GM12872 (cell line): ENCODE measurements around the gene ISCU.

Source experiments
- TF ChIP-seq, protein P1 (sequence below): IDR thresholded peaks from 3 replicates; pipeline ENCODE4 v1.5.1; 2011; ENCODE audit warnings: low read depth, mild to moderate bottlenecking, low read length, moderate library complexity; ENCODE audit not compliant: insufficient read depth

ISCU gene

DNA sequence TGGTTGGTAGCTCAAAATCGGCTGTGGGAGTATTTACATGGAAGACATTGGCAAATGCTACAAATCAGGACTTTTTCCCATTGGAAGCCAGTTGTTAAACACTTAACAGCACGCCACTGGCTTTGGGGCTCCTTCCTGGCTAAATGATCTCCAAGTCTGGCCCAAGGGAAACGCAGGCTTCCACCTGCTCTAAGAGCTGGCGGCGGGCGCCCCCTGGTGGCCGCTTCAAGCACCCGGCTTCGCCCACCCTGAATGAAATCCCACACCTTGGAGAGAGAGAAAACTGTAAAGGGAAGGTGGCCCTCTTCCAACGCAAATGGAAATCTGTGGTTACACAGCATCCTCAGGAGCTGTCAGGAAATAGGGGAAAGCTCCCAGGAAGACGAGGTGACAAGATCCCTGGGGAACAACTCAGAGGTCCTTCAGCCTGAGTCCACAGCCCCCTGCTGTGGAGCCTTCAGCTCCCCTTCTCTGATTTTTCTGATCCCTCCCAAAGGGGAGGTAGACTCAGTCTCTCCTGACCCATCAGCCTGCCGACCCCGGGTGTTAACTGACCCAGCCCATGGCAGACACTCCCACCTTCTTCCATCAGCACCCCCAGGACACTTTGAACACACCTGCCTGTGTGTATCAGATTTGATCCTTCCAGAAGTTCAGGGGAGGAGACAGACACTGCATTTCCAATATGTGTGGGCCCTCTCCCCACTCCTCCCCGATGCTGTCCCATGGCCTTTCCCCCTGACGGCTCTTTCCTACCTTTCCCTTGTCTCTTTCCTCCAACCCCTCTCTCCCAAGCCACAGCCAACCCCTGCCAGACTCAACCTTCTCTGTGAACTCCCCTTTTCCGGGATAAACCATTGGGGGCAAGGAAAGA is 55.9 kb downstream of the ISCU start:
- TF ChIP-seq, protein P1, sequence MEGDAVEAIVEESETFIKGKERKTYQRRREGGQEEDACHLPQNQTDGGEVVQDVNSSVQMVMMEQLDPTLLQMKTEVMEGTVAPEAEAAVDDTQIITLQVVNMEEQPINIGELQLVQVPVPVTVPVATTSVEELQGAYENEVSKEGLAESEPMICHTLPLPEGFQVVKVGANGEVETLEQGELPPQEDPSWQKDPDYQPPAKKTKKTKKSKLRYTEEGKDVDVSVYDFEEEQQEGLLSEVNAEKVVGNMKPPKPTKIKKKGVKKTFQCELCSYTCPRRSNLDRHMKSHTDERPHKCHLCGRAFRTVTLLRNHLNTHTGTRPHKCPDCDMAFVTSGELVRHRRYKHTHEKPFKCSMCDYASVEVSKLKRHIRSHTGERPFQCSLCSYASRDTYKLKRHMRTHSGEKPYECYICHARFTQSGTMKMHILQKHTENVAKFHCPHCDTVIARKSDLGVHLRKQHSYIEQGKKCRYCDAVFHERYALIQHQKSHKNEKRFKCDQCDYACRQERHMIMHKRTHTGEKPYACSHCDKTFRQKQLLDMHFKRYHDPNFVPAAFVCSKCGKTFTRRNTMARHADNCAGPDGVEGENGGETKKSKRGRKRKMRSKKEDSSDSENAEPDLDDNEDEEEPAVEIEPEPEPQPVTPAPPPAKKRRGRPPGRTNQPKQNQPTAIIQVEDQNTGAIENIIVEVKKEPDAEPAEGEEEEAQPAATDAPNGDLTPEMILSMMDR, result peak; percentile 91
